Measurements from ENCODE around the gene ART1. TPM values are rescaled to one million over a fixed set of nuclear protein-coding genes. Genes with fewer than 3 reads are reported as not detected.

The ART1 gene
- total and polyA plus RNA-seq, 2 of the 8 experiments (the other 6 are each of a cell fraction or from before 2014, with no cell fraction given) = not detected

- H3K23me2 ChIP-seq (ENCODE audit: low read depth, low read length) = no peaks in the 10 kb centered on the region
- no peak overlapping the region for H3K18ac ChIP-seq (ENCODE audit: extremely low read depth, low read length)
- POLR2A ChIA-PET (ENCODE audit: partially characterized antibody) = no interaction called here
- TF ChIP-seq TAF1 (IDR thresholded peaks at IDR 0.05; ENCODE audit: low read depth, low read length) = no peak
- no peak for TF ChIP-seq FOSL1 (IDR thresholded peaks at IDR 0.05; ENCODE audit: insufficient read depth, low read depth, low read length)
- TF ChIP-seq CREB1 (IDR thresholded peaks at IDR 0.05) = no peak
- no peak for TF ChIP-seq MAX (IDR thresholded peaks at IDR 0.05)
- TF ChIP-seq EZH2 (IDR thresholded peaks at IDR 0.05; ENCODE audit: low read depth, low read length, severe bottlenecking) = no peak
- TF ChIP-seq EGR1 (IDR thresholded peaks at IDR 0.05; ENCODE audit: borderline replicate concordance, low read depth, low read length) = no peak
- TF ChIP-seq ZNF274 (IDR thresholded peaks at IDR 0.05; ENCODE audit: borderline replicate concordance, extremely low read depth, low read length) = no peak
- H2BK20ac ChIP-seq (ENCODE audit: low read length) = no peak overlapping the region
- H3K9ac ChIP-seq (replicated peaks in 1 of 4; ENCODE audit: extremely low read depth in 1 of 4, low read depth in 3 of 4, low read length in 3 of 4) = no peak overlapping the region
- no peak overlapping the region for H2AK5ac ChIP-seq (ENCODE audit: low read depth, low read length)
- H3K14ac ChIP-seq (ENCODE audit: insufficient read length) = no peak overlapping the region
- no peak overlapping the region for H3K4ac ChIP-seq (replicated peaks; ENCODE audit: insufficient read length, low read depth, low read length)
- WGBS, 2 experiments (ENCODE audit: extremely low coverage in 1 of 2, insufficient coverage in 1 of 2, insufficient read length in 1 of 2, insufficient replicate concordance in 2 of 2, low coverage in 1 of 2, low lambda C conversion rate in 2 of 2, missing lambda C conversion rate in 1 of 2) = 88% methylated on average over 4 of the region's 4 CpGs; no CpG with 5 or more reads in 1 of the 2 experiments
- no peak overlapping the region for H2BK12ac ChIP-seq (ENCODE audit: low read depth, low read length)
- no peak overlapping the region for H2AFZ ChIP-seq (ENCODE audit: low read length)
- H3K27ac ChIP-seq (ENCODE audit: low read depth, low read length) = no peak overlapping the region
- no peak overlapping the region for H2BK120ac ChIP-seq (replicated peaks; ENCODE audit: low read depth, low read length)
- no peak overlapping the region for H4K91ac ChIP-seq (replicated peaks; ENCODE audit: insufficient read length, low read length)
- H3K27me3 ChIP-seq (replicated peaks in 1 of 4; ENCODE audit: control insufficient read depth in 3 of 4, extremely low read depth in 1 of 4, insufficient read depth in 3 of 4, low read length in 3 of 4) = no peaks in the 10 kb centered on the region
- H3K79me1 ChIP-seq (ENCODE audit: low read depth, low read length) = no peaks in the 10 kb centered on the region
- H3K79me2 ChIP-seq (ENCODE audit: control insufficient read depth in 1 of 2, insufficient read depth in 2 of 2, low read length in 2 of 2) = no peaks in the 10 kb centered on the region
- no peaks in the 10 kb centered on the region for H4K20me1 ChIP-seq (replicated peaks in 1 of 2; ENCODE audit: control insufficient read depth in 1 of 2, insufficient read depth in 2 of 2, low read length in 2 of 2)
- CTCF ChIA-PET (ENCODE audit: partially characterized antibody) = interaction anchor here (0.6 to 4.5 kb wide), 9 partner anchors 9 to 469 kb away, joined by 3 to 37 read pairs (median 14); no protein-coding TSS in a partner anchor
- no peak overlapping the region for H3K23ac ChIP-seq (ENCODE audit: insufficient read length)
- DNase-seq (ENCODE audit: low read depth in 1 of 2, low spot score in 2 of 2) (no peak), FAIRE-seq (no peak)
- H4K8ac ChIP-seq (ENCODE audit: extremely low read depth, insufficient read depth, low read length) = no peak overlapping the region
- H3K56ac ChIP-seq (replicated peaks; ENCODE audit: insufficient read length, low read depth, low read length) = no peak overlapping the region
- no peak overlapping the region for H2BK5ac ChIP-seq (ENCODE audit: low read depth, low read length)
- H4K5ac ChIP-seq (ENCODE audit: insufficient read length, low read depth, low read length) = no peak overlapping the region
- H3K4me3 ChIP-seq (ENCODE audit: extremely low read depth in 1 of 4, insufficient read depth in 2 of 4, low read depth in 3 of 4, low read length in 4 of 4) = no peak overlapping the region
- H2BK15ac ChIP-seq (ENCODE audit: low read length) = no peak overlapping the region
- H3K4me1 ChIP-seq (replicated peaks in 1 of 4; ENCODE audit: control insufficient read depth in 3 of 4, insufficient read depth in 4 of 4, low read length in 3 of 4) = no peaks in the 10 kb centered on the region
- H3K36me3 ChIP-seq (ENCODE audit: control insufficient read depth in 2 of 4, insufficient read depth in 4 of 4, low read length in 3 of 4) = no peaks in the 10 kb centered on the region
- 0 out of 4 replicates have a peak, but pooled peaks cover 0 to 3% of the 10 kb centered on the region in 2 experiments for H3K9me3 ChIP-seq (ENCODE audit: insufficient read depth in 2 of 2, low read depth in 1 of 2, low read length in 1 of 2)
- H3K4me2 ChIP-seq (ENCODE audit: insufficient read depth in 1 of 2, low read depth in 2 of 2, low read length in 2 of 2) = no peak overlapping the region
Measured at GRCh38 chr11:3610846-3611245, 34.1 kb upstream of the ART1 start.

All from H1 (cell line).